ENCODE data around the gene SIRPB2. TPM values are rescaled to one million over a fixed set of nuclear protein-coding genes. Genes with fewer than 3 reads are reported as not detected.

Gene SIRPB2
- 1 to 10 TPM; 1.1 to 1.8 (median 1.1) TPM for total RNA-seq
- polyA plus RNA-seq: under 1 TPM; 0.18 to 0.39 (median 0.27) TPM
- long read RNA-seq, donor 1: 0 reads
- long read RNA-seq, donor 2, partial matches to known transcripts: 0 of 1 reads
- long read RNA-seq, donor 2, other reads (novel, unspliced or antisense): 1 of 1 reads

GRCh38 chr20:1491281-1491840 is at the start of gene SIRPB2:
TSS of gene SIRPB2 (minus strand) at chr20:1491420. CDS start at chr20:1491359, 61 bp downstream.
- no peak for TF ChIP-seq CTCF (IDR thresholded peaks at IDR 0.05)
- Histone ChIP-seq H3K4me3 (peak within 1 kb of the TSS; percentile 39), H3K27ac (peak within 1 kb of the TSS; percentile 20), H3K9me3 (no peaks in the 10 kb centered on the region), H3K4me1 (no peaks in the 10 kb centered on the region), H3K27me3 (ENCODE audit: insufficient read depth in 3 of 3, low read length in 2 of 3) (peaks cover 0 to 6% (median 0%) of the 10 kb centered on the region in 3 donors), H3K36me3 (ENCODE audit: insufficient read depth in 1 of 2, low read depth in 1 of 2) (no peaks in the 10 kb centered on the region)
- ATAC-seq: peak in 3 of 4 donors; percentile 33 to 53 (median 43)
- WGBS, 3 donors: 55 to 60% (median 57%) methylated on average over 11 of the region's 11 CpGs
- intact Hi-C loops (cut with DNase I): no loop called here
- peak in 1 of 2 donors; percentile 44 for DNase-seq

GRCh38 chr20:1539816-1540419 is 48.7 kb upstream of the SIRPB2 start:
- DNase-seq (no peak), ATAC-seq (no peak)
- Histone ChIP-seq H3K36me3 (ENCODE audit: insufficient read depth in 1 of 2, low read depth in 1 of 2) (no peaks in the 10 kb centered on the region), H3K27ac (no peak overlapping the region), H3K4me1 (no peaks in the 10 kb centered on the region), H3K9me3 (peaks cover 4% of the 10 kb centered on the region), H3K27me3 (ENCODE audit: insufficient read depth in 3 of 3, low read length in 2 of 3) (peaks cover 0 to 2% (median 0%) of the 10 kb centered on the region in 3 donors), H3K4me3 (no peak overlapping the region)
- WGBS, 3 donors: 84 to 90% (median 86%) methylated on average over 1 of the region's 1 CpG
- no peak for TF ChIP-seq CTCF (IDR thresholded peaks at IDR 0.05)
- intact Hi-C loops (cut with DNase I): no loop called here

- no peak for DNase-seq
- ATAC-seq: no peak
- Histone ChIP-seq H3K4me1 (no peaks in the 10 kb centered on the region), H3K27ac (no peak overlapping the region), H3K9me3 (peaks cover 4% of the 10 kb centered on the region), H3K36me3 (ENCODE audit: insufficient read depth in 1 of 2, low read depth in 1 of 2) (no peaks in the 10 kb centered on the region), H3K27me3 (ENCODE audit: insufficient read depth in 3 of 3, low read length in 2 of 3) (peaks cover 0 to 2% (median 0%) of the 10 kb centered on the region in 3 donors), H3K4me3 (no peak overlapping the region)
- intact Hi-C loops (cut with DNase I): no loop called here
- no peak for TF ChIP-seq CTCF (IDR thresholded peaks at IDR 0.05)
Measured at GRCh38 chr20:1538655-1539054, 47.4 kb upstream of the SIRPB2 start.

GRCh38 chr20:1537731-1538058 is 46.5 kb upstream of the SIRPB2 start:
- peaks cover 4% of the 10 kb centered on the region for H3K9me3 ChIP-seq
- no peak for TF ChIP-seq CTCF (IDR thresholded peaks at IDR 0.05)
- H3K36me3 ChIP-seq (ENCODE audit: insufficient read depth in 1 of 2, low read depth in 1 of 2): no peaks in the 10 kb centered on the region
- 61 to 73% (median 64%) methylated on average over 4 of the region's 4 CpGs for WGBS, 3 donors
- intact Hi-C loops (cut with DNase I): no loop called here
- H3K4me1 ChIP-seq: no peaks in the 10 kb centered on the region
- no peak overlapping the region for H3K4me3 ChIP-seq
- DNase-seq (peak; percentile 32 to 59), ATAC-seq (no peak)
- H3K27me3 ChIP-seq (ENCODE audit: insufficient read depth in 3 of 3, low read length in 2 of 3): peaks cover 0 to 2% (median 0%) of the 10 kb centered on the region in 3 donors
- H3K27ac ChIP-seq: no peak overlapping the region
